Keratinocyte (primary cell): Measurements from ENCODE around the gene SRPK1. TPM values are rescaled to one million over a fixed set of nuclear protein-coding genes. Genes with fewer than 3 reads are reported as not detected.
A peak's percentile ranks its signal among the peaks of the same experiment; 100 is the strongest.

ENCODE experiments used
- DNase-seq: peaks from one replicate; pipeline ENCODE4 v3.0.0-alpha.2; 2011; ENCODE audit warnings: low read depth, missing footprints, low spot score
- FAIRE-seq: peaks from 2 replicates; lab custom pipeline; 2011; peaks lifted over from hg19 to GRCh38; lab: Jason Lieb, UNC
- H2AFZ ChIP-seq: 2 replicates; pipeline ENCODE4 v1.6.0; 2012; ENCODE audit warnings: low read length, control low read depth, inconsistent platforms; ENCODE audit not compliant: control insufficient read depth
- H3K27ac ChIP-seq: 2 replicates; pipeline ENCODE4 v1.5.1; 2011; ENCODE audit warnings: low read length; ENCODE audit not compliant: control insufficient read depth, insufficient read depth
- H3K27me3 ChIP-seq: 3 replicates; pipeline ENCODE4 v1.6.0; 2011; ENCODE audit warnings: low read length; ENCODE audit not compliant: control insufficient read depth, insufficient read depth; ENCODE audit errors: extremely low read depth
- H3K36me3 ChIP-seq, 2 experiments: 2 replicates in 1 of 2; 3 replicates in 1 of 2; pipeline ENCODE4 v1.5.1; 2011; ENCODE audit warnings: low read length in 2 of 2, mild to moderate bottlenecking in 1 of 2; ENCODE audit not compliant: control insufficient read depth in 2 of 2, insufficient read depth in 2 of 2; ENCODE audit errors: extremely low read depth in 1 of 2
- H3K4me1 ChIP-seq: 3 replicates; pipeline ENCODE4 v1.5.1; 2011; ENCODE audit warnings: low read length; ENCODE audit not compliant: control insufficient read depth, insufficient read depth; ENCODE audit errors: extremely low read depth
- H3K4me2 ChIP-seq: 3 replicates; pipeline ENCODE4 v1.6.0; 2011; ENCODE audit warnings: low read depth, low read length; ENCODE audit not compliant: control insufficient read depth, insufficient read depth; ENCODE audit errors: extremely low read depth
- H3K4me3 ChIP-seq, 3 experiments: fragments of 200-600 bp in 1 of 3; sonication (generic) in 1 of 3; 2 replicates in 2 of 3; 3 replicates in 1 of 3; pipeline ENCODE4 v1.5.1; 2011 to 2016; ENCODE audit warnings: low read length in 3 of 3, mild to moderate bottlenecking in 3 of 3, control low read depth in 2 of 3, inconsistent platforms in 1 of 3, low read depth in 1 of 3, mixed read lengths in 1 of 3, mixed run types in 1 of 3, moderate library complexity in 1 of 3; ENCODE audit not compliant: control insufficient read depth in 2 of 3, insufficient read depth in 2 of 3; ENCODE audit errors: extremely low read depth in 1 of 3
- H3K79me2 ChIP-seq: 2 replicates; pipeline ENCODE4 v1.6.0; 2012; ENCODE audit warnings: low read length; ENCODE audit not compliant: control insufficient read depth, insufficient read depth
- H3K9ac ChIP-seq: 3 replicates; pipeline ENCODE4 v1.6.0; 2011; ENCODE audit warnings: low read length; ENCODE audit not compliant: control insufficient read depth, insufficient read depth; ENCODE audit errors: extremely low read depth
- H3K9me1 ChIP-seq: 3 replicates; pipeline ENCODE4 v1.6.0; 2011; ENCODE audit warnings: low read length; ENCODE audit not compliant: control insufficient read depth, insufficient read depth; ENCODE audit errors: extremely low read depth
- H3K9me3 ChIP-seq: 2 replicates; pipeline ENCODE4 v1.5.1; 2012; ENCODE audit warnings: low read depth, low read length; ENCODE audit not compliant: control insufficient read depth
- H4K20me1 ChIP-seq: 3 replicates; pipeline ENCODE4 v1.6.0; 2011; ENCODE audit warnings: low read length; ENCODE audit not compliant: control insufficient read depth, insufficient read depth; ENCODE audit errors: extremely low read depth
- CTCF ChIP-seq, 3 experiments: IDR thresholded peaks in 1 of 3; conservative IDR thresholded peaks in 1 of 3; optimal IDR thresholded peaks in 1 of 3; 2 replicates in 2 of 3; 3 replicates in 1 of 3; pipeline versions ENCODE3 to v1.5.1; 2011; ENCODE audit warnings: low read length in 3 of 3, mild to moderate bottlenecking in 3 of 3, moderate library complexity in 2 of 3, control low read depth in 1 of 3, inconsistent platforms in 1 of 3; ENCODE audit not compliant: insufficient read depth in 2 of 3; ENCODE audit errors: extremely low read depth in 1 of 3
- EZH2 ChIP-seq: IDR thresholded peaks from one replicate; pipeline ENCODE4 v1.6.1; 2012; ENCODE audit warnings: inconsistent platforms, mild to moderate bottlenecking, low read length, moderate library complexity
- dilution Hi-C: fragments of 300-500 bp; cut with MboI; formaldehyde crosslinking; loops from one replicate; pipeline ENCODE4 v1.7.0; 2020; ENCODE audit warnings: low sequenced_read_pairs; ENCODE audit not compliant: extremely low pct_ligation_motif_present
- polyA plus RNA-seq, 5 experiments: library from polyadenylated mRNA; depleted of rRNA in 3 of 5; stranded (reverse) in 3 of 5; stranded (forward) in 1 of 5; unstranded in 1 of 5; fragments of >200 nt; gene quantifications; 1 replicate in 1 of 5; 2 replicates in 3 of 5; 3 replicates in 1 of 5; pipeline versions ENCODE4 v1.2.1 to v1.2.3, GENCODE V29; 2011 to 2012; ENCODE audit warnings: missing spikeins in 2 of 5, low read depth in 1 of 5, low replicate concordance in 1 of 5

SRPK1 gene
- polyA plus RNA-seq, 1 donor (not counting 4 experiments of a cell fraction or from before 2014, with no cell fraction given) = 64.1 TPM

DNA sequence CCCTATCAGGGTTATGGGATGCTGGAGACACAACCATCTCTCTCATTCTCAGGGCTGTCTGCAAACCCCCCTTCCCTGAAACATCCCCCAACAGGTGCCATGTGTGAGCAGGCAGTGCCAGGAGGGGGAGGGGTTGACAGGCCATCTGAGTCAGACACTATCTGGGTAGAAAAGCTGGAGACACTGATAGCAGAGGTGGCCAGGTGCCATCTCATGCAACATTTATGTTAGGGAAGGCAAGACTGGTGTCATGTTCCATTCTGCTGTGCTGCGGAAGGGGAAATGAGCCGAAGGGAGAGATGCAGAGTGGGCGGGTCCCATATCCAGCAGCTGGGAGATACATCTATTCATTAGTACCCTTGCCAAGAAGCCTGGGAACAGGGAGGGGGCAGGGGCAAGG lies 112.2 kb downstream of the SRPK1 start:
- Histone ChIP-seq H3K9me3 (no peaks in the 10 kb centered on the region), H3K79me2 (no peaks in the 10 kb centered on the region), H3K9ac (no peak overlapping the region), H3K9me1 (no peaks in the 10 kb centered on the region), H3K27me3 (peaks cover 6% of the 10 kb centered on the region), H3K4me2 (no peak overlapping the region), H2AFZ (no peak overlapping the region), H3K27ac (no peak overlapping the region), H3K4me1 (peaks cover 7% of the 10 kb centered on the region), H3K4me3 (no peak overlapping the region), H3K36me3 (no peaks in the 10 kb centered on the region), H4K20me1 (peaks cover 5% of the 10 kb centered on the region)
- TF ChIP-seq CTCF (optimal IDR thresholded peaks at IDR 0.05 in 1 of 3, IDR thresholded peaks at IDR 0.05 in 1 of 3, conservative IDR thresholded peaks at IDR 0.05 in 1 of 3; ENCODE audit: extremely low read depth in 1 of 3, insufficient read depth in 2 of 3, low read length in 3 of 3) (no peak), EZH2 (no peak)
- dilution Hi-C loops = no loop called here
- FAIRE-seq = no peak
- no peak for DNase-seq

DNA sequence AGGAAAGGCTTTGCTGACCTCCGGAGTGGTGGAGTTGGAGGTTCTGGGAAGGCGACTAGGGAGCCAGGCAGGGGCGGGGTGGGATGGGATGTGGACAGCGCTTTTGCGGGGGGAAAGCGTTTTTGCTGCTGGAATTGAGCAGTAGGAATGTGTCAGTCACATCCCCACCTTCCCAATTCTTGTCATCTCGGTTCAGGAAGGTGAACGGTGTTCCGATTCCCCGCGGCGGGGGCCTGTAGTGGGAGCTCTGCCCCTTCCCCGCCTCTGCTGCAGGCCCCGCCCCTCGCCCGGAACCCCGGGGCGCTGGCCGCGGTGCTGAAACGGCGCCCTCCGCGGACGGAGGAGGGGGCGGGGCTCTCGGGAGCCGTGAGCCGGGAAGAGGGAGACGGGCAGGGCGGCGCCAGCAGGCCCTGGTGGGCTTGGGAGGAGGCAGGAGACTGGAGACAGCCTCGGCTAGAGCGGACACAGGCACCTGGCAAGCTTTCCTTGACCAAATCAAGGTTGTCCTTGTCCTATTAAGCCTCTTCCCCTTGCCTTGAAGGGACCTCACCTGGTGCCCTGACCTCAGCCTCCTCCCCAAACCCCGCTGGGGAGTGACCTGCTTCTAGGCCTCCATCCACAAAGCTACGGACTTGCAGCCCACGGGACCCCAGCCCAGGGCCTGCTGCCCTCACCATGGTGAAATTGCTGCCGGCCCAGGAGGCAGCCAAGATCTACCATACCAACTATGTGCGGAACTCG lies 115.7 kb downstream of the SRPK1 start, which contains the start of gene LHFPL5:
LHFPL5 (plus strand) TSS at position 357 of the 741 bp plus-strand sequence; CDS start at position 676, 319 bp downstream.
- no peak for TF ChIP-seq EZH2
- no peak for TF ChIP-seq CTCF (optimal IDR thresholded peaks at IDR 0.05 in 1 of 3, IDR thresholded peaks at IDR 0.05 in 1 of 3, conservative IDR thresholded peaks at IDR 0.05 in 1 of 3; ENCODE audit: extremely low read depth in 1 of 3, insufficient read depth in 2 of 3, low read length in 3 of 3)
- DNase-seq (no peak), FAIRE-seq (no peak)
- peaks cover 6% of the 10 kb centered on the region for H3K27me3 ChIP-seq
- no peak within 1 kb of the TSS for H3K27ac ChIP-seq
- peak within 1 kb of the TSS; percentile 12 for H3K4me2 ChIP-seq
- no peaks in the 10 kb centered on the region for H3K9me3 ChIP-seq
- H3K9ac ChIP-seq = no peak within 1 kb of the TSS
- no peaks in the 10 kb centered on the region for H3K9me1 ChIP-seq
- H3K36me3 ChIP-seq = no peaks in the 10 kb centered on the region
- dilution Hi-C loops = no loop called here
- H3K4me1 ChIP-seq = no peaks in the 10 kb centered on the region
- peaks cover 5% of the 10 kb centered on the region for H4K20me1 ChIP-seq
- H3K79me2 ChIP-seq = no peaks in the 10 kb centered on the region
- peak within 1 kb of the TSS in 1 of 3 experiments; percentile 7 for H3K4me3 ChIP-seq
- H2AFZ ChIP-seq = no peak within 1 kb of the TSS
